Stimulated activated CD4-positive, alpha-beta T cell treated with anti-CD3 and anti-CD28 coated beads, TNF-alpha, amount 100 ng/mL, for 1 hour (primary cell): ENCODE results near the gene SMIM38.
A peak's percentile ranks its signal among the peaks of the same experiment; 100 is the strongest.

ENCODE experiments used
- DNase-seq, 3 donors: peaks; one replicate each; pipeline ENCODE4 v3.0.0-alpha.2; 2020; ENCODE audit warnings: low read depth in 3 of 3, low spot score in 1 of 3

Gene SMIM38

DNA sequence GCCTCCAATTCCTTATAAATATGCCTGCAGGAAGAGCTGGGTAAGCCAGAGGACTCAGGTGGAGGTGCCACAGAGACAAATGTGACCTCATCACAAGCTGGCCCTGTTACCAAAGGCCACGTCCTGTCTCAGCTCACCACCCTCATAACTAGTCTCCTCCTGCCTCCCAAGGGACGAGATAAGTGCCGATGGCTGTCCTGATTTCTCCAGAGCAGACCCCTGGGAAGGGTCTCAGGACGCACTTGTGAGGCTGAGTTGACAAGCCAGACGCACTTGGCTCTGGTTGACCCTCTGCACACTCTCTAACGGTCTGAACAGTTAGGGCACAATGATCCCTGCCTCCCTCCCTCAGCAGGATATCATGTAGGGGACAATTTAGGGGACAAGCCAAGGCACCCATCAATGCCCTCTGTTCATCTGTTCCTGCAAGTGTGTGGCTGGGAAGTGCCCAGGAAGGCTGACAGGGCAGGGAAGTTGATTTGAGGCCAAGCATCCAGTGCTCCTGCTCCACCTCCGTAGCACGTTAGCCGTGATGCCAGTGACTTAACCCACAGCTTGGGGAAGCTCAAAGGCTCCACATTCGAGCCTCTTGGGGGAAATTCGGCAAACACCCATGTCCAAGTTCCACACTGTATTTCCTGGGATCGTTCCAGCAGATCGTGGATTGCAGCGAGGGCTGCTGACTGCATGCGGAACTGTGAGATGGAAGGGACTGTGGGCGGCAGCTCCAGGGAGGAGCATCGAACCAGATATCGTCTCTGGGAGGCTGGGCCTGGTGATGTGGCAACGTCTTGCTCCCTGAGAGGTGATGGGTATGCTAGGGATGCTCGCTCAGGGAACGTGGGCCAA is 2.8 kb downstream of the SMIM38 start:
- DNase-seq: no peak

DNA sequence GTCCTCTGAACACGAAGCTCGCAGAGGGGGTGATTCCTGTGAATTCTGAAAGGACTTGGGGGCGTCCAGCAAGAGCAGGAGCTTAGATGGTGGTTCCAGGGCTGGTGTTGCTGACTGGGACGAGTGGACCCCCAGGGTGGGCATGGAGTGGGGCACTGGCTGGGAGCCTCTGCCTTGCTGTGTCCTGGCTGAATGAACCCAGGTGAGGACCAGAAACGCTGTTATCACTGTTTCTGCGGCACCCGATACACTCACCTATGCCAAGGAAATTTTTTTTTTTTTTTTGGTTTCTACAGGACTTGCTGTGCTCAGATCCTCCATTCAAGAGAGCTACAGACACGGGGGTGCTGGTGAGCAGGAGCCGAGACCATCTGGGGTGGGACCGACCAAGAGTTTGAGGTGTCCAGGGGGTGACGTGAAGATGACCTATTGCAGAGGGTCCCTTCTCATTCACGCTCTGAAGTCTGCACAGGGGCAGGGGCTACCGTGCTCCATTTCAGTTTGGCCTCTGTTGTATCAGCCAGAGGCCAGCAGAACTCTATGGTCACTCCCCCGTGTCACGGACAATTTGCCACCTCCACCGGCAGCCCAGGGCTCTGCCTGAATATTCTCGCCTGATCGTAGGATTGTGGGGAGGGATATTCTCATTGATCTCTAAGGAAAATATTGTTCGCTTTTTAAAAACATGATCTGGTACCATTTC is 3.6 kb downstream of the SMIM38 start:
- no peak for DNase-seq

DNA sequence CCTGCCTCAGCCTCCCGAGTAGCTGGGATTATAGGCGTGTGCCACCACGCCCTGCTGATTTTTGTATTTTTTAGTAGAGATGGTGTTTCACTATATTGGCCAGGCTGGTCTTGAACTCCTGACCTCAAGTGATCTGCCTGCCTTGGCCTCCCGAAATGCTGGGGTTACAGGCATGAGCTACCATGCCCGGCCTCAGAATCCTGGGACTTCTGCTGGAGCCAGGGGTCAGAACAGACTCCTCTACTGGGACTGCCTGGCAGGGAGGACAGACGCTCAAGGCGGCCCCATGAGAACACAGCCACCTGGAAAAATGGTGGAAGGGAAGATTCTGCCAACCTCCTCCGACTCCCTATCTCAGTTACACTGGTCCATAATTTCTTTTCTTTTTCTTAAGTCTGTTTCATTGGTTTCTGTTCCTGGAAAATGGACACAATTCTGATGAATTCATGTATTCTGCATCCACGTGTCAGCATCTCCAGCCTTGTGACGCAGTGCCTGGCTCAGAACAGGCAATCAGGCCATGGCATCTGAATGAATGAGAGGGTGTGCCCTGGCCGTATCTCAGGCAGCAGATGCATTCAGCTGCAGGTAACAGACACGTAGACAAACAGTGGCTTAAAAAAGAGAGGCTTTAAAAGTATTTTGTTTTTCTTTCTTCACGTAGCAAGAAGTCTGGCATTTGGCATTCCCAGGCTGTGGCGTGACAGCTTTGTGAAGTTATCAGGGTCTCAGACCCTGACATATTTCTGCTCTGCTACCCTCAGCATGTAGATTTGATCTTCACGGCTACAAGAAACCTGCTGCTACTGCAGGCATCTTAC is 4.8 kb downstream of the SMIM38 start:
- no peak for DNase-seq

DNA sequence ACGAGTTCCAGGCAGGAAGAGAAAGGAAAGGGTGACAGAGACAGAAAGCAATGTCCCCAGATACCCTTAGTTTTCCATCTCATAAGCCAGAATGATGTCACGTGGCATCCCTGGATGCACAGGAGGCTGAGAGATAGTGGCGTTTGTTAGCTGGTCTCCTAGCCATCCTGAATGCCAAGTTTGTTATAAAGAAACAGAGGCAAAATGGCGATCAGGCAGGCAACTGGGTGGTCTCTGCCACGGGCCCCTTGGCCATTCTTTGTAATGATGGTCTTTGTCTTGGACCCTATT is 5.3 kb downstream of the SMIM38 start:
- DNase-seq: no peak

DNA sequence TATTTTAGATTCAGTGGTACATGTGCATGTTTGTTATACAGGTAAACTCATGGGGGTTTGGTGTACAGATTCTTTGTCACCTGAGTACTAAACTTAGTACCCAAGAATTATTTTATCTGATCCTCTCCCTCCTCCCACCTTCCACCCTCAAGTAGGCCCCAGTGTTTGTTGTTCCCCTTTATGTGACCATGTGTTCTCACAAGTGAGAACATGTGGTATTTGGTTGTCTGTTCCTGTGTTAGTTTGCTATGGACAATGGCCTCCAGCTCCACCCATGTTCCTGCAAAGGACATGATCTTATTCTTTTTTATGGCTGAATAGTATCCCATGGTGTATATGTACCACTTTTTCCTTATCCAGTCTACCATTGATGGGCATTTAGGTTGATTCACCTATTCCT is 6.8 kb downstream of the SMIM38 start:
- DNase-seq: no peak

DNA sequence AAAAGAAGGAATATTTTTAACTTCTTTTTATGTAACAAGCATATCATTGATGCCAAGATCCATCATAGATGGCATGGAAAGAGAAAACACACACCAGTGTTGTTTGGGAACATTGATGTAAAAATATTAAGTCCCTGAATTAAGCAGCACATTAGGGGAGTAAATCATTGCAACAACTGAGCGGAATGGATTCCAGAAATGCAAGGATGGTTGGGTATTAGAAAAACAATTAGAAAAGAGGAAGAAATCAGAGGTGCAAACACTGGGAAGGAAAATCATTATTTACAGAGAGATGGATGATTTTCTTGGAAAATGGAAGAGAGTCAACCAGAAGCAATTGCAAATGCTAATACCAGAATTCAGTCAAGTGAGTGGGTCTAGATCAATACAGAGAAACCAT is 8.1 kb downstream of the SMIM38 start:
- DNase-seq: no peak

DNA sequence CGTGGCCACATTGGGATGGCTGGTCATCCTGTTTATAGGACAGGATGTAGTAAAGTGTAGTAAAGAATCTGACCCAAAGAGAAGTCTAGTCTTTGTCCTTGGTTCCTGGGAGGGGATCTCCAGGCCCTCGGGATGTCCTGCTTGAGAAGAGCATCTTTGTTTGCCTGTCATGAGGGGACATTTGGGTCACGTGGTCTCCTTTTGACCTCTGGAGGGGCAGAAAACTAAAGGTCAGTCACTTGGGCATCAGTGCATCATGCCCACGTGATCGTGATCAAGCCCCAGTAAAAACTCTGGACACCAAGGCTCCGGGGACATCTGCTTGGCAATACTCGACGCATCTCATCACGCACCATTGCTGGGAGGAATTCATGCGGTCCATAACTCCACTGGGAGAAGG is 9.1 kb downstream of the SMIM38 start:
- DNase-seq: no peak

DNA sequence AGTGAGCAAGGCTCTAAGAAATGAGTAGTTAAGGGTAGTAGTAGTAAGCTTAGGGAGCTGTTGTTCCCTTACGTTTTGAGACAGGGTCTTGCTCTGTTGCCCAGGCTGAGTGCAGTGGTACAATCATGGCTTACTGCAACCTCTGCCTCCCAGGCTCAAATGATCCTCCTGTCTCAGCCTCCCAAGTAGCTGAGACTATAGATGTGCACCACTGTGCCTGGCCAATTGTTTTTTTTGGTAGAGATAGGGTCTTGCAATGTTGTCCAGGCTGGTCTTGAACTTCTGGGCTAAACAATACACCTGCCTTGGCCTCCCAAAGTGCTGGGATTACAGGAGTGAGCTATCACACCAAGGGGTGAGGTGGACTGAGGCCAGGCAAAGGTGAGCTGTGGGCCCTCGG is 10.0 kb downstream of the SMIM38 start:
- DNase-seq: no peak

DNA sequence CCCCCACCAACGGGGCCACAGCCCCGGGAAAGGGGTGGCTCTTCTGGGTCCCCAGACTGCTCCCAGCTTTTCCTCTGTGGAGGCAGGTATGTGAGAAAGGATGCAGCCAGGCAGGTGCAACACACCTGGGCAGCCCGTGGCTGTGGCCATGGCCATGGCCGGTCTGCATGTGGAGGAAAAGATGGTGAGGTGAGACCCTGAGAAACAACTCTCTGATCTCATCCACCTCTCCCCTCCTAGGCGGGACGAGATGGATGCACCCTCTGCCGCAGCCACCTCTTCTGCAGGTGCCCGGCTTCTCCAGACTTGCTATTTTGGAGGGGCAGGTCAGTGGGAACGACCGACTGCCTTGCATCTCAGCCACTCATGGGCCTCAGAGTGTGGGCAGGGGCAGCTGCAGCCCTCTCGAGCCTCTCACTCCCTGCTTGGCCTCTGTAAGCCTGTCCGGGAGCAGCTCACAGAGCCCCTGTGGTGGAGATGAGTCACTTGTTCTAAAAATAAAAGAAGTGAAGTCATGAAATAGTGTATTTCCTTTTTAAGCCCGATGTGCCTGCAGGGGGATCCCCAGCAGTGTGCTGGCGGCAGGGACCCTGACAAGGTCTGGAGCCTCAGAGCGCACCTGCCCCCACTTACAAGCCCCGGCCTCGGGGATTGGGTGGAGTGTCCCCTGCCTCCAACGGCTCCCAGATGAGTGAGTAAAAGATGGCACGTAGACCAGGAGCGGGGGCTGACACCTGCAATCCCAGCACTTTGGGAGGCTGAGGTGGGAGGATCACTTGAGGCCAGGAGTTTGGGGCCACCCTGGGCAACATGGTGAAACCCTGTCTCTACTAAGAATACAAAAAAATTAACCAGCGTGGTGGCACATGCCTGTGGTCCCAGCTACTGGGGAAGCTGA is 10.7 kb downstream of the SMIM38 start:
- peak in 1 of 3 donors; percentile 36 for DNase-seq

DNA sequence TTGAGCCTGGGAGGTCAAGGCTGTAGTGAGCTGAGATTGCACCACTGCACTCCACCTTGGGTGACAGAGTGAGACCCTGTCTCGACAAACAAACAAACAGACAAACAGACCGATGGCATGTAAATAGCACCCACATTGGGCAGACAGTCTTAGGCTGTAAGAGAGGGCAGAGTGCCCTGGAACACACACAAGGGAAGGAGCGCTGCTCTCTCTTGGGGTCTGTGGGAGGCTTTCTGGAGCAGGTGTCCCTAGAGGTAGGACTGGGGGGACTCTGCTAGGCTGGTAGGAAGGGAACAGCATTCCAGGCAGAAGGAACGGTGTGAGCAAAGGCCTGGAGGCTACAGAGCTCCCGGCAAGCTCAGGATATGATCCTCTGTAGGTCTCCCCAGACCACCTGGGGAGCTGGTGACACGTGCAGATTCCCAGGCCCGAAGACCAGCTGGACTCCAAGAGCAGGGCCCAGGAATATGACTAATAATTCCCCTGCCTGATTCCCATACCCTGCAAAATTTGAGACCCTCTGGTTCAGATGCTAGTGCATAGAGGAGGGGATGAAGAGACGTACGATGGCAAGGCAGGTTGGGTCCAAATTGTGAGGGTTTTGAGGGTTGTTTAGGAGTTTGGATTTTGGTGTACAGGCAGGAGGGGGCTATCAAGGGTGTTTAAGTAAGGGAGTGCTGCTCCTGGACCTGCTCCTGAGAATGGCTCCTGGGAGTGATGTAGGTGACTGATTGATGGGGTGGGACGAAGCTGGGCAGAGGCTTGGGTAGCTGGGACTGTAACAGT is 11.6 kb downstream of the SMIM38 start:
- no peak for DNase-seq

DNA sequence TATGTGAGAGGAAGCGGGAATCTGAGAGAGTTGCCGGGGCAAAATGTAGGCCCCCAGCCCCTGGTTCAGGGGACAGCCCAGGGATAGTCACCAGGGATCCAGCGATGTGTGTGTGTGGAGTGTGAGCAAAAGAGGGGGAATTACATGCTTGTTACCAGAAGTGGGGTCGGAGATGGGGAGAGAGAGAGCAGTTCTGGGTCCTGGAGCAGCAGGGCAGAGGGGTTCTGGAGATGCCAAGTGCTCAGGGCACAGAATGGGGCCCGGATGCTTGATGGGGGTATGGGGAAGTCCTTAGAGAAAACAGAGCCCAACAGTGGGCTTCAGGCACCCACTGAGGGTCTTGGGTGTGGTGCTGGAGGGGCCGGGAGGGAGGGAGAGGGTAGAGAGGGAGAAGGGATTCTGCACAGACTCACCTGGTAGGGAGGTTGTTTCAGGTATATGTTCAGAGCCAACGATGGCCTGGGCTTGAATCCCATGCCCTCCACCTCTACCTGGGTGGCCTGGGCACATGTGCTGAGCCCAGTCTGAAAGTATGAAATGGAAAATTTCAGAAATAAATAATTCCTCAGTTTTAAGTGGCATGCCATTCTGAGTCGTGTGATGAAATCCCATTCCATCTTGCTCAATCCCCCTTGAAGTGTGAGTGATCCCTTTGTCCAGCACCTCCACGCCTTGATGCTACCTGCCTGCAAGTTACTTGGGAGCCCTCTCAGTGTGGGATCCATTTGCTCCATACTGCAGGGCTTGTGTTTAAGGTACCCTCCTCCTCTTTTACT is 12.4 kb downstream of the SMIM38 start:
- no peak for DNase-seq

DNA sequence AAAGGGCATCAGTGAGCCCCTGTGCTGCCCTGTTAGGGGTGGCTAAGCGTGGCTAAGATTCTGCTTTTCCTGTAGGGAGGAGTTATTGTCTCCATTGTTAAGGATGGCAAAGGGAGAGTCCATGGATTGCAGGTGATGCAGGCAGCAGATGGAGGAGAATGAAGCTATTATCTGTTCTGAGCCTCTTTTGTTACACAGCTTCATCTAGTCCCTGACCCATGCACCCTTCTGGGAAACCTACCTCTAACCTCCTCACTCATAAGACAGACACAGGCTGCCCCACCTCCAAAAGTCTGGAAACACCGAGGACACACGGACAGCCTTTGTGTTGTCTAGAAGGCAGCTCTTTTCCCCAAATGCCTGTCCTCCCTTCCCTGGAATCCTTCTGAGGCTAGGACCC is 13.7 kb downstream of the SMIM38 start:
- DNase-seq: no peak

DNA sequence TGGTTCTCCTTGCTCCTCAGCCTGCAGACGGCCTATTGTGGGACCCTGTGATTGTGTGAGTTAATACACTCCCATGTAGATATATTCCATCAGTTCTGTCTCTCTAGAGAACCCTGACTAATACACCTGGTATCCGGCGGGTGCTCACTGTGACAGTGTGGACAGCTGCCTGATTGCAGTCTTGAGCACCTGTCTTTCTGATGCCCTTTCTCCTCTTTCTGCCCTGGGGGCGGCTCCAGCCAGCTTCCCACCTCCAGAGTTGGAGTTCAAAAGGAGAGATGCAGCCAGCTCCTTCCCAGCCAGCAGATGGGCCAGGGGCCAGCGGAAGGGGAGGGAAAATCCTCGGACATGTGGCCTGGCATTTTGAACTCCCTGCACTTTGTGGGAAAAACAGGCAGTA is 15.0 kb downstream of the SMIM38 start:
- no peak for DNase-seq

DNA sequence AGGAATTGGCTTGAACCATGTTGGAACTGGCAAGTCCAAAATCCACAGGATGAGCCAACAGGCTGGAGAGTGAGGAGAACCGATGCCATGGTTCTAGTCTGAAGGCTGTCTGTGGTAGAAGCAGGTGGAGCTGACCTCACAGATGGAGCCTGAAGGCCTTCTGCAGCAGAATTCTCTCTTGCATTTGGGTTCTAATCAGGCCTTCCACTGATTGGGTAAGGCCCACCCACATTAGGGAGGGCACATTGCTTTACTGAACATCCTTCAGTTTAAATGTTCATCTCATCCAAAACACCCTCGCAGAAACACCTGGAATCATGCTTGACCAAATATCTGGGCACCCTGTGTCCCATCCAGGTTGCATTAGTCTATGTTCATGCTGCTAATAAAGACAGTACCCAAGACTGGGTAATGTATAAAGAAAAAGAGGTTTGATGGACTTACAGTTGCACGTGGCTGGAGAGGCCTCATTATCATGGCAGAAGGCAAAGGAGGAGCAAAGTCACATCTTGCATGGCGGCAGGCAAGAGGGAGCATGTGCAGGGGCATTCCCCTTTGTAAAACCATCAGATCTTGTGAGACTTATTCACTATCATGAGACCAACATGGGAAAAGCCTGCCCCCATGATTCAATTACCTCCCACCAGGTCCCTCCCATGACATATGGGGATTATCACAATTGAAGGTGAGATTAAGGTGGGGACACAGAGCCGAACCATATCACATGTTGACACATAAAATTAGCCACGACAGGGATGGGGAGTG is 15.9 kb downstream of the SMIM38 start:
- no peak for DNase-seq

DNA sequence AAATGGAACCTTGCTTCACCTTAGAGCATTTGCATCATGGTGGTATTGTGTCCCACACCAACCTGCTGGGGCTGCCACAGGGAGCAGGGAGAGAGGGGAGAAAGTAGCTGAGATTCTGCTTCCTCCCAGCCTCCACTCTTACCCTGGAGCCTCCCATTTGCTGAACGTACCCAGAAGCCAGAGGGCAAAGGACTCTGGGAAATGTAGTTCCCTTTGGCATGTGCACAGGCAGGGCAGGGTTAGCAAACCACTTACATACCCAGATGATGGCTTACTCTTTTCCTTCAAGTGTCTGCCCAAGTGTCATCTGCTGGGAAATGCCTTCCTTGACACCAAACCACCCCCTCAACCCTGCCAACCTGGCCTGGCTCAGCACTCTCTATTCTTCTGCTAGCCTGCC is 16.9 kb downstream of the SMIM38 start:
- no peak for DNase-seq

DNA sequence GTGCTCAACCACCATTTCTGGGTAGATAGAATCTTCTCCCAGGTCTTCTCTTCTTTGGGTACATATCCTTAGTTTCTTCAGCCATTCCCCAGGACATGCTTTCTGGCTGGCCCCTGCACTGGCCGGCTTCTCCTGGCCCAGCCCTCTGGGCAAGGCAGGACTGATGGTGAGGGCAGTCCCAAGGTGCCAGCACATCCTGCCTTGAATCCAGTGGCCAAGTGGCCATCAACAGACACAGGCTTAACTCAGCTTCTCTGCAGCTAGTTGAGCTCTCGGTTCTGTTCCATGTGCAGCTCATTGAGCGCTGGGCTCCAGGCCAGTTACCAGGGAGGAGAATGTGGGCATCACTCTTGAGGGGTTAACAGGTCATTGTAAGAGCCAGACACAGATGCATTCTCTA is 17.6 kb downstream of the SMIM38 start:
- DNase-seq: no peak

DNA sequence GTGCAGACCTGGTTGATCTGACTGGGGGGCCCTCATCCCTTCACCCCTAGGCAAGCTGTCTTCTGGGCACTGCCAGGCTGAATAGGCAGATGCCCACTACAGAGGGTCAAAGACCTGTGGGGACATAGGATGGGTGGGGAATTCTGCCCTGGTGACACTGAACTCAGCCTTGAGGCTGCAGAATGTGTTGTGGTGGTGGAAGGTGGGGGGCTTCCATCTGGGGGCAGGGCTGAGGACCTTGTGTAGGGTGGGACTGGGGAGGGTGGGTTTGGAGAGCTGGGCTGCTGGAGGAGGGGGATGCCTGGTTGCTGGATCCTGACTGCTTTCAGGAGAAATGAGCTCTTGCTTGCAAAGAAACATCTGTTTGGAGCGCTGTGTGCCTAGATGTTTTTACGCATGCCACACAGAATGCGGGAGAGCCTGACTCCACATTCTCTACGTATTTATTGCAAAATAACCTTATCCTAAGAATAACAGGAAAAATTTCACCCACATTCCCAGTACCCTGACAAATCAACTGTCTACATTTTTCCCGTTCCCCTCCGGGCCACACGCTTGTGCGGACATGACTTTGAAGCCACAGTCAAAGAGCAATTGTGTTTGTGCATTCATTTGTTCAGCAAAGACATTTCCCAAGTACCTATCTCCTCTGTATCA is 18.3 kb downstream of the SMIM38 start:
- no peak for DNase-seq

DNA sequence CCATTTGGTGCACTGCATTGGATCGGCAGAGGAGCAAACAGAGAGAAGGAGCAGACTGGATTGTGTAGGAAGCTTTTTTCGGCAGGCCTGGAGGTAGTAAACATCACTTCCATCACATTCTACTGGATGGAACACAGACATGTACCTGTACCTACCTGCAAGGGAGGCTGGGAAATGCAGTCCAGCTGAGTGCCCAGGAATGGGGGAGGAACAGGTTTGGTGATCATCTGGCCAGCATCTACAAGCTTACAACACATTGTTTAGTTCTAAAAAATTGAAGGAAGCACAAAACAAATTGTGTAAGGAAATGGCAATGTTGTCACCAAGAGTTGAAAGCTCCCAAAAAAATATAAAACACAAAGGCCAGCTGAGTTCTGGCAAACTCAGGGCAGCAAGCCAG is 19.1 kb downstream of the SMIM38 start:
- DNase-seq: no peak
